HG03097 (cell line): ENCODE measurements around the gene C9.
"Not testable (repeated sequence)": the region's sequence is repeated elsewhere in the genome, so short reads cannot be mapped to it uniquely, and the experiment has no call there.

Experiments
- ATAC-seq: cut with Tn5 transposase; IDR thresholded peaks from one replicate; pipeline ENCODE4 v1.9.1; 2021; ENCODE audit not compliant: unreplicated experiment, low FRiP score

Gene C9

GRCh38 chr5:39364367-39364766, at the start of gene C9:
Gene C9 (minus strand): TSS chr5:39364495. CDS start chr5:39364464, 31 bp downstream.
- ATAC-seq, result no peak

- no peak for ATAC-seq
These were observed 49.5 kb upstream of the C9 start for GRCh38 chr5:39413771-39414170.

DNA sequence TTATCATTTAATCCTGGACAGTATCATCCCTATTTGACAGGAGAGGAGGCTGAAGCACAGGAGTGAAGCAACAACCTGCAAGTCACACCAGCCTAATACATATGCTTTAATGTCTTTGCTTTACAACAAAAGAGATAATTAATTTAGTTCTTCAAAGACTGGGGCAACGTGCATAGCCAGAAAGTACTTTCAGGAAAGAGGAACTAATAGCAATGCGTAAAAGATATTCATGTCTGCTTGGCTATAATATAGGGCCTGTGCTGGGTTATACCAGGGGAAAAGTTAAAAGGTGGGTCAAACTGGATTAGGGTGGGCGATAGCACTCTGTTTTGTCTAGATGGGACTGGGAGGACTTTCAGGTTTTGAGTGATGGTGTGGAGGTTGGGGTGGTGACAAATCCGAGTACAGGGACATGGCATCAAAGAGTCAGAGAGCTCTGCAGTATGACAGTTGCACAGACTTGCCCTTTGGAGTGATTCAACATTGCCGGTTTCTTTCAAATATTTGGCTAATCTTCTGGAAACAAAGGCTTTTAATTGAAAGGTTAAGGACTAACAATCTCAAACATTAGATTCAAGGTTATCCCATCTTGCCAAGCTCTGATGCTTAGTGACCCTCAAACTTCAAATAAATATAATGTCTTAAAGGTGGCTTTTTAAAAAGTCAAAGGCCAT, 48.6 kb upstream of the C9 start:
- no peak for ATAC-seq

DNA sequence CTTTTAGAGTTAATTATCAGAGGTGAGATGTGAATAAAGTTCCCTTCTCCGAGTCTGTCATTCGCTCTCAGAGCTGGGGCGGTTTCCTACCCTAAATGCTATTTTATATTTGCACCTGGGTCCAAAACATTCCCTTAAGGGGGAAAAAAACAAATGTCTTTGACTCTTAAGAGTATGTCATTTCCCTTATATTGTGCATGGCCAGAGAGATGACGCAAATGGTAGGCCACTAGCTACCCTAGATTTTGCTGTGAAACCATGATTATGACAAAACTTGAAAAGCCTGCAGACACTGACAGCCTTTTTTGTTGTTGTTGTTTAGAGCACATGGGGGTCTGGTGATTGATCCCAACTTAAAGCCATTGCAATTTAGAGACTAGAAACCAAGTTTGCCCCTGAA, 47.7 kb upstream of the C9 start:
- no peak for ATAC-seq

GRCh38 chr5:39411061-39411460, 46.8 kb upstream of the C9 start:
- no peak for ATAC-seq

- ATAC-seq, result no peak
These were observed 44.7 kb upstream of the C9 start for GRCh38 chr5:39409033-39409432.

DNA sequence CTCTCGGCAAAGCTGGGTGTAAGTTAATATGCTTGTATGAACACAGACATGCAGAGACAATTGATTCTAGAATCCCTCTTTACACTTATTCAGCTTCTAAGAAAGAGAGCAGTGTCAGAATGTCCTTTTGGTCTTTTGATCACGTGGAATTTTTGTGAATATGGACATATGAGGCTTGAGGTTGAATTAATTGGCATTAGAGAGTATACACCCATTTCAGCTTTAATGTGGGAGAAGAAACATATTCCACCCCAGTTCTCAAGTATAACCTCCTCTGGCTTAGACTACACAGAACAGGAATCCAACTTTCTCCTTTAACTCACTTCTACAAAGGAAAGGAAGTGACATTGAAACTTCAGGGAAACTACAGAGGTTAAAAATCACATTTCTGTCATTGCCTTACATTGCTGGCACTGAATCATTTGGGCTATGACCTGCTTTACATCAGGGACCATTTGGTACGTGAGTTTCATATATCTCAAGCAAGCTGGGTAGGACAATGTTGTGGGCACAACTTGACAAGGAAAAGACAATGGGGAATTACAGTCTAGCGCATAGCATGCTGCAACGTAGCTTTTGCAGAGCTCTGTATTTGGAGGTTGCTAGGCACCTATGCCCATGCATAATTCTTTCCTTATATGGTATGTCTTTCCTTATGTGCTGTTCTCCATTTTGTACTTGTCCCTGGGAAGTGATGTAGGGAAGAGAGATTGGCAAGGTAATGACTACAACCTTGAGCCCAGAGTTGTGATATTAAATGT, 41.0 kb upstream of the C9 start:
- ATAC-seq, result no peak

GRCh38 chr5:39403761-39404160, 39.5 kb upstream of the C9 start:
- not testable (repeated sequence) for ATAC-seq

- not testable (repeated sequence) for ATAC-seq
These were observed 37.8 kb upstream of the C9 start for GRCh38 chr5:39402140-39402539.

- ATAC-seq, result no peak
These were observed 36.7 kb upstream of the C9 start for GRCh38 chr5:39400713-39401578.

- ATAC-seq, result no peak
These were observed 35.1 kb upstream of the C9 start for GRCh38 chr5:39399135-39400036.

DNA sequence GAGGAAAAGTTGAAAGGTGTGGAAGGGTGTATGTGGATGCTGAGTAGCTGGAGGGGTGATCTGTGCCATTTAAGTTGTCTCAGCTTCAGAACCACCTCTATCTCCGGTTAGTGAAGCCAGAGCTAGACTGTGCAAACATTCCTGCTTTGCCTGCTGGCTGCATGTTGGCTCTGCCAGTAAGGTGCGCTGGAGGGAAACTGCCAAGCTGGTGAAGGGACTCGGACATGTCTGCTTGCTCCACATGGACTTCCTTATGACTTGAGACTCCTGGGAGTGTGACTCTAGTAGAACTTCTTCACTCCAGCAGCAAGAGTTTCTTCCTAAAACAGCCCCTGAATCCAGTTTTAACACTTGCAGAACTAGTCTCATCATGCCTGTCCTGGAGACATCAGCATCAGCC, 32.5 kb upstream of the C9 start:
- no peak for ATAC-seq

DNA sequence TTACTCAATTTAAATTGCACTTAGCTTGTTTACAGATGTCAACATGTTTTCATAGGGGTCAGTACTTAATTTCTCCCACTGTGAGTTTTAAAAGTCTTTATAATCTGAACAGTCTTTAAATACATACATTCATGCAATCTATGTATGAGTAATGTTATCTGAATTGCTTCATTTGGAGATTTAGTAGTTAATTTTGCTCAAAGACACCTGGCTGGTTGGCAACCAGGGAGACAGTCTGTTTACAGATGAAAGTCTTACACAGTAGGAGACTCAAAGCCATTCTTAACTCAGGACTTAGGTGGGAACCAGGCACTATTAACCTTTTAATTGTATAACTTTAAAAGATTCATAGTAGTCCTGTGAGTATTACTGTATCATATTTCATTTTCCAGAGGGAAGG, 31.2 kb upstream of the C9 start:
- ATAC-seq, result no peak

DNA sequence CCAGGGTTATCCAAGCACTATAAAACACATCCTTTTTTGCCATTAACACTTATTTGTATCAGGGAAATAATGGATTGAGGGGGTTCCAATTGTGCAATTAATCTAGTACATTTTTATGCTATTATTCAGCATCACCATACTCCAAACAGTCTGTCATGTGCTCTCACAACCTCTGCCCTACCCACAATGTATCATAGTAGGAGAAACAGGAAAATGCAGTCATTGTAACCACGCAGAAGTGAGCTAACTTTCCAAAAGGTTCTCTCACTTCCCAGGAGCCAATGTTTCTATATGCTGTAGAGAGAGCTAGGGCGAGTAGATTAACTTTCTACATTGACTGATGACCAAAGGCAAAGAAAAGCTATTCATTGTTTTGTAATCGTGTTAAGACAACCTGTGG, 30.7 kb upstream of the C9 start:
- ATAC-seq, result no peak

DNA sequence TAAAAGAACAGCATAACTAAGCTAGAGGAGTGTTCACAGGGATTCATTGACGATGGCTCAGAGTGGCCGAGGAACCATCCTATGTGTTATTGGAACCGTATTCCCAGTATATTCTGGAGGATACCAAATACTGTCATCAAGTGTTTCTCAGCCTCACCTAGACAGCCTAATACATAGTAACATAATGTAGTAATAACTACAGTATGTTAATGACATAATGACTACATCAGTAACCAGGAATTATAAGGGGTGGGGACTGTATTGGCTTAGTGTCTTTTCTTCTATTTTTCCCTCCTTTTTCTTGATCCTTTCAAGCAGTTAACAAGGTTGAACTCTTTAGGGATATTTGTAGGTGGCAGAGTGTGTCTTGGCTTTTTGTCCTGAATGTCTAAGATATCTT, 26.6 kb upstream of the C9 start:
- no peak for ATAC-seq

DNA sequence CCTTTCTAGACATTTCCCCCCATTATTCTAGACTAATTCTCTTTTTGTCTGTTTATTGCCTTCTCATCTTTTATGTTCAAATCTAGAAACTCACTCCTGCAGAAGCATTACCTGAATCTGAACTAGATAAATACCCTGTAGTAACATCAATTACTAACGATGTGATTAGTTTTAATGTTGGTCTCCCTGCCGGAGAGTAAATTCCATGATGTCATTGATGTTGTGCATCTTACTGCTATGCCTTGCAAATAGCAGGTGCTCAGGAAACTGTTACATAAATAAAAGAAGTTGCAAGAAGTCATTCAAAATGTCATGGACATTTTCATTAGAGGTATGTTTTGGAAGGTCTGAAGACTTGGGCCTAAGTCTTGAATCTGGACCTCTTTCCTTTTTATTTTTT, 23.0 kb upstream of the C9 start:
- ATAC-seq, result no peak

GRCh38 chr5:39384271-39384670, 20.0 kb upstream of the C9 start:
- no peak for ATAC-seq

DNA sequence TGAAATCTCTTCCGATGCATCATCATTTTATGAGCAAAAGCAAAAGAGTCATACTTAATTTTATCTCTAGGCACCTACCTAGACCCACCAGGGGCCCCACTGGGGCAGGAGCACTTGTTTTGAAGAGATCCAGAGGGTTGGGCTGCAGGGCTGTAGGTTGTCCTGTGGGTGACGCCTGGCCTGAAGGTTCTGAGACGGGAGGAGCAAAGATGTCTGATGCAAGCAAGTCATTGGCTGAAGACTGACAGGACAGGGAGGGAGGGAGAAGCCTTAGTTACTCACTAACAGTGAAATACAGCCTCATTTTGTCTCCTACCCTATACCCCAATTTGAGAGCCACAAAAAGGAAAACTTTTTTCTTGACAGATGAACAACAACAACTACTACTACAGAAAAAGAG, 17.1 kb upstream of the C9 start:
- ATAC-seq, result no peak

DNA sequence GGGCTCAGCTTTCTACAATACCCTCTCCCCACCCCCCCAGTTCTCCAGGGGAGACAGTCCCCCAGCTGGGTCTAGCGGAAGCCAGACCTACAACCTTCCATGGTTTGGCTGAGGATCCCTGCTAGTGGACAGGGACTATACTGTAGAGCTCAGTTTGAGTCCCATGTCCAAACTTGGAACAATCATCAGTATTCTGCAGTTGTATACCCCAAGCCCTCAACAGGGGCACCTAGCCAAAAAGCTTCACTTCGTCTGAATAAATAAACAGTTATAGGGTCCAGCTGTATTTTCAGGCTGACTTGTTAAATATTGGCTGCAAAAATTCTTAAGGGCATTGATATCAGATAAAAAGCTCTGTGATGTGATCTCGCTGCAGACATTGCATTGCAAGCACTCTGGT, 15.4 kb upstream of the C9 start:
- no peak for ATAC-seq

DNA sequence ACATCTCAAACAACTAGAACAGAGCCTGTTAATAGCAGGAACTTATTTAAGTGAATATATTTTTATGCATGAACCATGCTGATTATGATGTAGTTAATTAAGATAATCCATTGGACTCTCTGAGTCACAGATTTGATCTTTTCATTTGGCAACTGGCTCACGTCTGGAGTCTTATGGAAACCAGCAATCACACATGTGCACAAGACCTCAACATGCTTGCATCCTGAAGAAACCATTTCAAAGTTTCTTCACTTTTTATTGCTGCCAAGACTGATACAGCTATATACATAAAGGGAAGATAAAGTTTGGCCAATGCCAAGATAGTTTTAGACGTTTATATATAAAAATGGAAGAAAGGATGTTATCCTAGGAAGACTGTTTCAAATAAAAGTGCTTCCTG, 13.3 kb upstream of the C9 start:
- no peak for ATAC-seq
